GM21381 (cell line): ENCODE measurements around the gene IRF9.
A peak's percentile ranks its signal among the peaks of the same experiment; 100 is the strongest.

ENCODE experiments used
- ATAC-seq: cut with Tn5 transposase; IDR thresholded peaks from one replicate; pipeline ENCODE4 v1.9.1; 2021; ENCODE audit warnings: mild to moderate bottlenecking, moderate library complexity; ENCODE audit not compliant: unreplicated experiment

IRF9 gene

GRCh38 chr14:24213866-24214662 lies 53.0 kb downstream of the IRF9 start:
- no peak for ATAC-seq

GRCh38 chr14:24215495-24216344 lies 54.7 kb downstream of the IRF9 start, which contains the start of gene MDP1:
MDP1 (minus strand) TSS chr14:24216066; CDS start chr14:24215955, 111 bp downstream.
- ATAC-seq: peak; percentile 60
